MM.1S (cell line): ENCODE measurements around the gene CHMP2A.

Experiments
- DNase-seq: peaks from one replicate; pipeline ENCODE4 v3.0.0-alpha.2; 2015
- H2AFZ ChIP-seq: fragments of 300-600 bp; sonication (generic); 2 replicates; pipeline ENCODE4 v1.6.0; 2016; ENCODE audit warnings: antibody characterized with exemption, low read length
- H3F3A ChIP-seq: fragments of 300-600 bp; sonication (generic); 2 replicates; pipeline ENCODE4 v1.6.1; 2016; ENCODE audit warnings: mild to moderate bottlenecking, antibody characterized with exemption, low read length, moderate library complexity, mixed read lengths; ENCODE audit not compliant: insufficient read depth
- H3K27ac ChIP-seq: fragments of 300-600 bp; sonication (generic); 2 replicates; pipeline ENCODE4 v1.5.1; 2016; ENCODE audit warnings: mild to moderate bottlenecking, low read length
- H3K27me3 ChIP-seq: fragments of 300-600 bp; sonication (generic); replicated peaks from 2 replicates; pipeline ENCODE4 v1.6.0; 2016; ENCODE audit warnings: low read length; ENCODE audit not compliant: insufficient read depth
- H3K36me3 ChIP-seq: fragments of 300-600 bp; sonication (generic); replicated peaks from 2 replicates; pipeline ENCODE4 v1.6.1; 2016; ENCODE audit warnings: mild to moderate bottlenecking, low read length, mixed read lengths; ENCODE audit not compliant: insufficient read depth
- H3K4me1 ChIP-seq: fragments of 300-600 bp; sonication (generic); 2 replicates; pipeline ENCODE4 v1.6.1; 2016; ENCODE audit warnings: low read length, mixed read lengths
- H3K4me2 ChIP-seq: fragments of 300-600 bp; sonication (generic); 2 replicates; pipeline ENCODE4 v1.6.0; 2016; ENCODE audit warnings: low read depth, low read length
- H3K4me3 ChIP-seq: fragments of 300-600 bp; sonication (generic); 2 replicates; pipeline ENCODE4 v1.5.1; 2016; ENCODE audit warnings: low read length, mixed read lengths
- H3K79me2 ChIP-seq: fragments of 300-600 bp; sonication (generic); 2 replicates; pipeline ENCODE4 v1.6.1; 2016; ENCODE audit warnings: mixed run types, low read length, mixed read lengths
- H3K9ac ChIP-seq: fragments of 300-600 bp; sonication (generic); 2 replicates; pipeline ENCODE4 v1.6.1; 2016; ENCODE audit warnings: low read length, mixed read lengths
- H3K9me2 ChIP-seq: fragments of 300-600 bp; sonication (generic); replicated peaks from 2 replicates; pipeline ENCODE4 v1.6.1; 2016; ENCODE audit warnings: mild to moderate bottlenecking, low read length, mixed read lengths; ENCODE audit not compliant: insufficient read depth
- H3K9me3 ChIP-seq: fragments of 300-600 bp; sonication (generic); replicated peaks from 2 replicates; pipeline ENCODE4 v1.6.1; 2016; ENCODE audit warnings: mild to moderate bottlenecking, low read length, mixed read lengths; ENCODE audit not compliant: insufficient read depth
- H4K20me1 ChIP-seq: fragments of 300-600 bp; sonication (generic); 2 replicates; pipeline ENCODE4 v1.6.1; 2016; ENCODE audit warnings: mild to moderate bottlenecking, low read length, moderate library complexity, mixed read lengths; ENCODE audit not compliant: insufficient read depth
- CTCF ChIP-seq: fragments of 300-600 bp; sonication (generic); IDR thresholded peaks from 2 replicates; pipeline ENCODE4 v1.5.1; 2016; ENCODE audit warnings: antibody characterized with exemption, low read length, mixed read lengths
- EZH2 ChIP-seq: fragments of 300-600 bp; sonication (generic); optimal IDR thresholded peaks from 2 replicates; pipeline ENCODE3; 2017; ENCODE audit warnings: low read depth, mild to moderate bottlenecking, antibody characterized with exemption, low read length, mixed read lengths
- EZH2phosphoT487 ChIP-seq: fragments of 300-600 bp; sonication (generic); IDR thresholded peaks from 2 replicates; pipeline ENCODE4 v1.6.1; 2018; ENCODE audit warnings: antibody characterized with exemption, low read length

Gene CHMP2A

GRCh38 chr19:58552655-58553054, 2.2 kb downstream of the CHMP2A start:
- no peak overlapping the region for H3K27ac ChIP-seq
- H3K79me2 ChIP-seq, result peaks cover 61% of the 10 kb centered on the region
- H3K9me3 ChIP-seq, result no peaks in the 10 kb centered on the region
- peaks cover 55% of the 10 kb centered on the region for H3F3A ChIP-seq
- no peaks in the 10 kb centered on the region for H3K27me3 ChIP-seq
- H4K20me1 ChIP-seq, result peaks cover 9% of the 10 kb centered on the region; the same call in 1 of the 2 replicates
- no peak for DNase-seq
- no peak overlapping the region for H3K9ac ChIP-seq
- no peaks in the 10 kb centered on the region for H3K9me2 ChIP-seq
- H3K4me3 ChIP-seq, result no peak overlapping the region
- no peak overlapping the region for H2AFZ ChIP-seq
- no peak overlapping the region for H3K4me2 ChIP-seq
- H3K4me1 ChIP-seq, result peaks cover 21% of the 10 kb centered on the region
- peaks cover 13% of the 10 kb centered on the region for H3K36me3 ChIP-seq
- TF ChIP-seq EZH2phosphoT487 (no peak), EZH2 (no peak), CTCF (no peak)

GRCh38 chr19:58551577-58552471, 3.1 kb downstream of the CHMP2A start:
- H3F3A ChIP-seq, result peaks cover 54% of the 10 kb centered on the region
- no peaks in the 10 kb centered on the region for H3K9me3 ChIP-seq
- H2AFZ ChIP-seq, result no peak overlapping the region
- H3K4me2 ChIP-seq, result no peak overlapping the region
- no peaks in the 10 kb centered on the region for H3K27me3 ChIP-seq
- no peak for DNase-seq
- H3K9me2 ChIP-seq, result no peaks in the 10 kb centered on the region
- H3K9ac ChIP-seq, result no peak overlapping the region
- TF ChIP-seq EZH2 (no peak), EZH2phosphoT487 (no peak), CTCF (no peak)
- H3K36me3 ChIP-seq, result peaks cover 20% of the 10 kb centered on the region
- peaks cover 61% of the 10 kb centered on the region for H3K79me2 ChIP-seq
- no peak overlapping the region for H3K4me3 ChIP-seq
- H3K27ac ChIP-seq, result no peak overlapping the region
- peaks cover 17% of the 10 kb centered on the region for H3K4me1 ChIP-seq
- peaks cover 16% of the 10 kb centered on the region; the same call in 1 of the 2 replicates for H4K20me1 ChIP-seq

- no peak overlapping the region for H3K27ac ChIP-seq
- H3F3A ChIP-seq, result peaks cover 51% of the 10 kb centered on the region
- H2AFZ ChIP-seq, result no peak overlapping the region
- no peak overlapping the region for H3K9ac ChIP-seq
- no peaks in the 10 kb centered on the region for H3K9me2 ChIP-seq
- H3K4me1 ChIP-seq, result peaks cover 17% of the 10 kb centered on the region
- H3K4me2 ChIP-seq, result no peak overlapping the region
- TF ChIP-seq EZH2 (no peak), EZH2phosphoT487 (no peak), CTCF (no peak)
- no peaks in the 10 kb centered on the region for H3K9me3 ChIP-seq
- no peak overlapping the region for H3K4me3 ChIP-seq
- peaks cover 23% of the 10 kb centered on the region for H4K20me1 ChIP-seq
- peaks cover 61% of the 10 kb centered on the region for H3K79me2 ChIP-seq
- peaks cover 26% of the 10 kb centered on the region for H3K36me3 ChIP-seq
- no peak for DNase-seq
- no peaks in the 10 kb centered on the region for H3K27me3 ChIP-seq
Observed at GRCh38 chr19:58551123-58551497, 3.8 kb downstream of the CHMP2A start.
